IgD-negative memory B cell (primary cell): ENCODE data around the gene LPIN2. TPM values are rescaled to one million over a fixed set of nuclear protein-coding genes. Genes with fewer than 3 reads are reported as not detected.

Experiments
- H3K27ac Mint-ChIP-seq, 3 donors: one replicate each; pipeline ENCODE4 v1.8.0; 2020 to 2022; ENCODE audit warnings: mild to moderate bottlenecking in 3 of 3, mixed read lengths in 3 of 3, moderate library complexity in 1 of 3
- H3K27me3 Mint-ChIP-seq: one replicate; pipeline ENCODE4 v1.8.0; 2021; ENCODE audit warnings: mixed read lengths
- H3K36me3 Mint-ChIP-seq: one replicate; pipeline ENCODE4 v1.8.0; 2020; ENCODE audit warnings: mild to moderate bottlenecking, mixed read lengths
- H3K4me1 Mint-ChIP-seq, 3 donors: one replicate each; pipeline ENCODE4 v1.8.0; 2020 to 2022; ENCODE audit warnings: mixed read lengths in 3 of 3, mild to moderate bottlenecking in 1 of 3
- H3K4me3 Mint-ChIP-seq, 4 donors: one replicate each; pipeline ENCODE4 v1.8.0; 2020 to 2022; ENCODE audit warnings: mild to moderate bottlenecking in 4 of 4, mixed read lengths in 4 of 4, moderate library complexity in 3 of 4
- H3K9me3 Mint-ChIP-seq, 3 donors: one replicate each; pipeline ENCODE4 v1.8.0; 2020 to 2021; ENCODE audit warnings: mixed read lengths in 3 of 3, mild to moderate bottlenecking in 1 of 3
- polyA plus RNA-seq: library from polyadenylated mRNA; unstranded; fragments of 300-500 nt; fragmentation: Illumina TruSeq; gene quantifications from one replicate; pipeline ENCODE4 v1.2.3, GENCODE V29; 2021

The LPIN2 gene
- polyA plus RNA-seq, 1 donor from 2014 or later, result 8.8 TPM

- Mint-ChIP-seq H3K27me3 (no peaks in the 10 kb centered on the region), H3K4me1 (peaks cover 44 to 63% (median 51%) of the 10 kb centered on the region in 3 donors), H3K27ac (peak overlapping the region; percentile 87 to 97 (median 96)), H3K4me3 (peak overlapping the region; percentile 61 to 89 (median 83)), H3K36me3 (peaks cover 5% of the 10 kb centered on the region), H3K9me3 (no peaks in the 10 kb centered on the region)
These were observed 41.0 kb downstream of the LPIN2 start for GRCh38 chr18:2971741-2972552.

- peaks cover 48 to 68% (median 54%) of the 10 kb centered on the region in 3 donors for H3K4me1 Mint-ChIP-seq
- H3K36me3 Mint-ChIP-seq, result peaks cover 4% of the 10 kb centered on the region
- peak overlapping the region; percentile 61 to 89 (median 83) for H3K4me3 Mint-ChIP-seq
- H3K9me3 Mint-ChIP-seq, result no peaks in the 10 kb centered on the region
- no peaks in the 10 kb centered on the region for H3K27me3 Mint-ChIP-seq
- peak overlapping the region; percentile 87 to 97 (median 96) for H3K27ac Mint-ChIP-seq
These were observed 41.9 kb downstream of the LPIN2 start for GRCh38 chr18:2970772-2971659.

- no peaks in the 10 kb centered on the region for H3K9me3 Mint-ChIP-seq
- H3K4me1 Mint-ChIP-seq, result peaks cover 48 to 66% (median 54%) of the 10 kb centered on the region in 3 donors
- H3K36me3 Mint-ChIP-seq, result no peaks in the 10 kb centered on the region
- H3K4me3 Mint-ChIP-seq, result peak overlapping the region in 2 of 4 donors; percentile 10 to 70
- no peaks in the 10 kb centered on the region for H3K27me3 Mint-ChIP-seq
- peak overlapping the region; percentile 87 to 97 (median 96) for H3K27ac Mint-ChIP-seq
These were observed 42.6 kb downstream of the LPIN2 start for GRCh38 chr18:2970344-2970743.

GRCh38 chr18:2969695-2970094 lies 43.2 kb downstream of the LPIN2 start:
- H3K9me3 Mint-ChIP-seq, result no peaks in the 10 kb centered on the region
- H3K27me3 Mint-ChIP-seq, result no peaks in the 10 kb centered on the region
- peak overlapping the region in 3 of 4 donors; percentile 1 to 77 (median 70) for H3K4me3 Mint-ChIP-seq
- no peaks in the 10 kb centered on the region for H3K36me3 Mint-ChIP-seq
- H3K27ac Mint-ChIP-seq, result peak overlapping the region; percentile 87 to 96 (median 89)
- H3K4me1 Mint-ChIP-seq, result peaks cover 50 to 69% (median 56%) of the 10 kb centered on the region in 3 donors

GRCh38 chr18:2968606-2969005 lies 44.3 kb downstream of the LPIN2 start:
- no peaks in the 10 kb centered on the region for H3K9me3 Mint-ChIP-seq
- peaks cover 58 to 72% (median 62%) of the 10 kb centered on the region in 3 donors for H3K4me1 Mint-ChIP-seq
- no peaks in the 10 kb centered on the region for H3K27me3 Mint-ChIP-seq
- peak overlapping the region; percentile 87 to 96 (median 89) for H3K27ac Mint-ChIP-seq
- peak overlapping the region in 3 of 4 donors; percentile 69 to 77 (median 70) for H3K4me3 Mint-ChIP-seq
- H3K36me3 Mint-ChIP-seq, result no peaks in the 10 kb centered on the region

- peaks cover 61 to 74% (median 68%) of the 10 kb centered on the region in 3 donors for H3K4me1 Mint-ChIP-seq
- H3K27ac Mint-ChIP-seq, result peak overlapping the region; percentile 87 to 96 (median 89)
- peak overlapping the region; percentile 47 to 77 (median 70) for H3K4me3 Mint-ChIP-seq
- no peaks in the 10 kb centered on the region for H3K27me3 Mint-ChIP-seq
- no peaks in the 10 kb centered on the region for H3K36me3 Mint-ChIP-seq
- H3K9me3 Mint-ChIP-seq, result no peaks in the 10 kb centered on the region
These were observed 45.1 kb downstream of the LPIN2 start for GRCh38 chr18:2967820-2968219.

GRCh38 chr18:2967357-2967756 lies 45.6 kb downstream of the LPIN2 start:
- no peaks in the 10 kb centered on the region for H3K27me3 Mint-ChIP-seq
- H3K4me3 Mint-ChIP-seq, result peak overlapping the region; percentile 69 to 77 (median 72)
- H3K36me3 Mint-ChIP-seq, result no peaks in the 10 kb centered on the region
- H3K4me1 Mint-ChIP-seq, result peaks cover 63 to 72% (median 65%) of the 10 kb centered on the region in 3 donors
- no peaks in the 10 kb centered on the region for H3K9me3 Mint-ChIP-seq
- peak overlapping the region; percentile 87 to 96 (median 89) for H3K27ac Mint-ChIP-seq

GRCh38 chr18:2966560-2966959 lies 46.4 kb downstream of the LPIN2 start:
- no peaks in the 10 kb centered on the region for H3K9me3 Mint-ChIP-seq
- no peaks in the 10 kb centered on the region for H3K27me3 Mint-ChIP-seq
- peak overlapping the region; percentile 87 to 96 (median 89) for H3K27ac Mint-ChIP-seq
- peak overlapping the region; percentile 41 to 77 (median 72) for H3K4me3 Mint-ChIP-seq
- H3K4me1 Mint-ChIP-seq, result peaks cover 64 to 77% (median 67%) of the 10 kb centered on the region in 3 donors
- H3K36me3 Mint-ChIP-seq, result no peaks in the 10 kb centered on the region

GRCh38 chr18:2965797-2966196 lies 47.1 kb downstream of the LPIN2 start:
- Mint-ChIP-seq H3K27ac (peak overlapping the region; percentile 83 to 89 (median 87)), H3K27me3 (no peaks in the 10 kb centered on the region), H3K36me3 (no peaks in the 10 kb centered on the region), H3K4me3 (peak overlapping the region in 2 of 4 donors; percentile 41 to 46), H3K9me3 (no peaks in the 10 kb centered on the region), H3K4me1 (peaks cover 64 to 77% (median 67%) of the 10 kb centered on the region in 3 donors)

- no peaks in the 10 kb centered on the region for H3K36me3 Mint-ChIP-seq
- H3K27me3 Mint-ChIP-seq, result no peaks in the 10 kb centered on the region
- no peaks in the 10 kb centered on the region for H3K9me3 Mint-ChIP-seq
- peaks cover 64 to 73% (median 65%) of the 10 kb centered on the region in 3 donors for H3K4me1 Mint-ChIP-seq
- peak overlapping the region in 1 of 4 donors; percentile 61 for H3K4me3 Mint-ChIP-seq
- H3K27ac Mint-ChIP-seq, result peak overlapping the region; percentile 53 to 70 (median 62)
These were observed 48.5 kb downstream of the LPIN2 start for GRCh38 chr18:2964361-2965010.

Other genes with a start within 250 kb of the LPIN2 start
- gene EMILIN2, start 166.1 kb downstream of the LPIN2 start, polyA plus RNA-seq, result 2.9 TPM
- gene MYOM1, start 206.8 kb upstream of the LPIN2 start, polyA plus RNA-seq, result 2.4 TPM
- 1,599 TPM for gene MYL12A, start 234.7 kb upstream of the LPIN2 start, polyA plus RNA-seq
- 637 TPM for gene MYL12B, start 249.0 kb upstream of the LPIN2 start, polyA plus RNA-seq